ENCODE data around the gene CYLD. TPM values are rescaled to one million over a fixed set of nuclear protein-coding genes. Genes with fewer than 3 reads are reported as not detected.
A peak's percentile ranks its signal among the peaks of the same experiment; 100 is the strongest.

CYLD gene
- polyA plus RNA-seq, 1 donor (not counting 4 experiments of a cell fraction or from before 2014, with no cell fraction given) = 24.7 TPM

DNA sequence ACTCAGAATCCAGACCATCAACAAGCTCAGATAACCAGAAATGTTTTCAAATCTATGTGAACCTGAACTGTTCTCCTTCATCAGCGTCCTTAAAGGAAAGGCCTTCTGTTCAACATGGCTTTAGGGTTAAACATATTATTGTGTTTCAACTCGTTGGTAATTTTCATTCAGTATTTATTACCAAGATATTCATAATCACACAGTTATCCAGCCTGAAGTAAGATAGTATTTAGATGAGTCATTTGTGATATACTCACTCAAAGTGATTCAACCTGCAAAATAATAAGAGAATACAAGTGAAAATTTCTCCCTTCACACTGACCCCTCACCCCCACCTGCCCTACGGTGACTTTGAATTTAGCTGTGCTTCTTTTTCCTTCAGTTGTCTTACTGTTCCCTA lies 3.0 kb downstream of the CYLD start:
- H3K79me2 ChIP-seq (ENCODE audit: control insufficient read depth, insufficient read depth, low read length) = peaks cover 14% of the 10 kb centered on the region
- H3K9me3 ChIP-seq (ENCODE audit: control insufficient read depth, low read depth, low read length) = no peaks in the 10 kb centered on the region
- no peaks in the 10 kb centered on the region for H3K27me3 ChIP-seq (ENCODE audit: control insufficient read depth, extremely low read depth, insufficient read depth, low read length)
- H3K9ac ChIP-seq (ENCODE audit: control insufficient read depth, extremely low read depth, insufficient read depth, low read length) = peak overlapping the region; percentile 94
- peak overlapping the region; percentile 93 for H3K27ac ChIP-seq (ENCODE audit: control insufficient read depth, insufficient read depth, low read length)
- H2AFZ ChIP-seq (ENCODE audit: control insufficient read depth, low read length) = no peak overlapping the region
- peak overlapping the region; percentile 94 for H3K4me2 ChIP-seq (ENCODE audit: control insufficient read depth, extremely low read depth, insufficient read depth, low read depth, low read length)
- peaks cover 46% of the 10 kb centered on the region for H3K4me1 ChIP-seq (ENCODE audit: control insufficient read depth, extremely low read depth, insufficient read depth, low read length)
- dilution Hi-C loops (cut with MboI; ENCODE audit: extremely low pct_ligation_motif_present, low sequenced_read_pairs) = no loop called here
- no peak for FAIRE-seq
- H3K9me1 ChIP-seq (ENCODE audit: control insufficient read depth, extremely low read depth, insufficient read depth, low read length) = peaks cover 2% of the 10 kb centered on the region
- H3K4me3 ChIP-seq (ENCODE audit: control insufficient read depth in 2 of 3, extremely low read depth in 1 of 3, insufficient read depth in 2 of 3, low read depth in 1 of 3, low read length in 3 of 3) = peak overlapping the region in 2 of 3 experiments; percentile 33 to 45
- TF ChIP-seq EZH2 (IDR thresholded peaks at IDR 0.05; ENCODE audit: low read length) = no peak
- TF ChIP-seq, protein P1, sequence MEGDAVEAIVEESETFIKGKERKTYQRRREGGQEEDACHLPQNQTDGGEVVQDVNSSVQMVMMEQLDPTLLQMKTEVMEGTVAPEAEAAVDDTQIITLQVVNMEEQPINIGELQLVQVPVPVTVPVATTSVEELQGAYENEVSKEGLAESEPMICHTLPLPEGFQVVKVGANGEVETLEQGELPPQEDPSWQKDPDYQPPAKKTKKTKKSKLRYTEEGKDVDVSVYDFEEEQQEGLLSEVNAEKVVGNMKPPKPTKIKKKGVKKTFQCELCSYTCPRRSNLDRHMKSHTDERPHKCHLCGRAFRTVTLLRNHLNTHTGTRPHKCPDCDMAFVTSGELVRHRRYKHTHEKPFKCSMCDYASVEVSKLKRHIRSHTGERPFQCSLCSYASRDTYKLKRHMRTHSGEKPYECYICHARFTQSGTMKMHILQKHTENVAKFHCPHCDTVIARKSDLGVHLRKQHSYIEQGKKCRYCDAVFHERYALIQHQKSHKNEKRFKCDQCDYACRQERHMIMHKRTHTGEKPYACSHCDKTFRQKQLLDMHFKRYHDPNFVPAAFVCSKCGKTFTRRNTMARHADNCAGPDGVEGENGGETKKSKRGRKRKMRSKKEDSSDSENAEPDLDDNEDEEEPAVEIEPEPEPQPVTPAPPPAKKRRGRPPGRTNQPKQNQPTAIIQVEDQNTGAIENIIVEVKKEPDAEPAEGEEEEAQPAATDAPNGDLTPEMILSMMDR (optimal IDR thresholded peaks at IDR 0.05 in 1 of 3, IDR thresholded peaks at IDR 0.05 in 1 of 3, conservative IDR thresholded peaks at IDR 0.05 in 1 of 3; ENCODE audit: extremely low read depth in 1 of 3, insufficient read depth in 2 of 3, low read length in 3 of 3) = no peak
- DNase-seq (ENCODE audit: low read depth, low spot score) = no peak
- H3K36me3 ChIP-seq (ENCODE audit: control insufficient read depth in 2 of 2, extremely low read depth in 1 of 2, insufficient read depth in 2 of 2, low read length in 2 of 2) = peaks cover under 1 to 6% of the 10 kb centered on the region in 2 experiments
- no peaks in the 10 kb centered on the region for H4K20me1 ChIP-seq (ENCODE audit: control insufficient read depth, extremely low read depth, insufficient read depth, low read length)

DNA sequence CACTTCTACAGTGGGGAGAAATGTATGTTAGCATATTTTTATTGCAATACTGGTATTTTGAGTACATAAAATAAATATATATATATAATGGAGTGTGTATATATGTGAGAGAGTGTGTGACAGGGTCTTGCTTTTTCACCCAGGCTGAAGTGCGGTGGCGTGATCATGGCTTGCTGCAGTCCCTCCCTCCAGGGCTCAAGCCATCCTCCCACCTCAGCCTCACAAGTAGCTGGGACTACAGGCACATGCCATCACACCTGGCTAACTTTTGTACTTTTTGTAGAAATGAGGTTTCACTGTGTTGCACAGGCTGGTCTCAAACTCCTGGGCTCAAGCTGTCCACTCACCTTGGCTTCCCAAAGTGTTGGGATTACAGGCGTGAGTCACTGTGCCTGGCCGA lies 4.1 kb downstream of the CYLD start:
- Histone ChIP-seq H3K9me3 (ENCODE audit: control insufficient read depth, low read depth, low read length) (no peaks in the 10 kb centered on the region), H3K27me3 (ENCODE audit: control insufficient read depth, extremely low read depth, insufficient read depth, low read length) (no peaks in the 10 kb centered on the region), H3K79me2 (ENCODE audit: control insufficient read depth, insufficient read depth, low read length) (peaks cover 14% of the 10 kb centered on the region), H3K36me3 (ENCODE audit: control insufficient read depth in 2 of 2, extremely low read depth in 1 of 2, insufficient read depth in 2 of 2, low read length in 2 of 2) (peaks cover 2 to 9% of the 10 kb centered on the region in 2 experiments), H2AFZ (ENCODE audit: control insufficient read depth, low read length) (no peak overlapping the region), H3K9ac (ENCODE audit: control insufficient read depth, extremely low read depth, insufficient read depth, low read length) (no peak overlapping the region), H3K9me1 (ENCODE audit: control insufficient read depth, extremely low read depth, insufficient read depth, low read length) (peaks cover 2% of the 10 kb centered on the region), H3K27ac (ENCODE audit: control insufficient read depth, insufficient read depth, low read length) (peak overlapping the region; percentile 93), H3K4me1 (ENCODE audit: control insufficient read depth, extremely low read depth, insufficient read depth, low read length) (peaks cover 41% of the 10 kb centered on the region), H4K20me1 (ENCODE audit: control insufficient read depth, extremely low read depth, insufficient read depth, low read length) (no peaks in the 10 kb centered on the region), H3K4me3 (ENCODE audit: control insufficient read depth in 2 of 3, extremely low read depth in 1 of 3, insufficient read depth in 2 of 3, low read depth in 1 of 3, low read length in 3 of 3) (no peak overlapping the region), H3K4me2 (ENCODE audit: control insufficient read depth, extremely low read depth, insufficient read depth, low read depth, low read length) (peak overlapping the region; percentile 14)
- no peak for DNase-seq (ENCODE audit: low read depth, low spot score)
- no peak for FAIRE-seq
- TF ChIP-seq, protein P1 (optimal IDR thresholded peaks at IDR 0.05 in 1 of 3, IDR thresholded peaks at IDR 0.05 in 1 of 3, conservative IDR thresholded peaks at IDR 0.05 in 1 of 3; ENCODE audit: extremely low read depth in 1 of 3, insufficient read depth in 2 of 3, low read length in 3 of 3) = no peak
- no peak for TF ChIP-seq EZH2 (IDR thresholded peaks at IDR 0.05; ENCODE audit: low read length)
- dilution Hi-C loops (cut with MboI; ENCODE audit: extremely low pct_ligation_motif_present, low sequenced_read_pairs) = no loop called here
